Subcutaneous abdominal adipose tissue (tissue), 5 donors: Measurements from ENCODE around the gene GDPD3.
"Not testable (repeated sequence)": the region's sequence is repeated elsewhere in the genome, so short reads cannot be mapped to it uniquely, and the experiment has no call there.

ENCODE experiments used
- H3K27ac ChIP-seq: one replicate; pipeline ENCODE4 v1.7.0; 2013; ENCODE audit warnings: low read depth, mild to moderate bottlenecking, inconsistent platforms, low read length, moderate library complexity
- H3K27me3 ChIP-seq, 5 donors: one replicate each; pipeline ENCODE4 v1.7.0; 2013; ENCODE audit warnings: low read length in 5 of 5, inconsistent platforms in 1 of 5; ENCODE audit not compliant: control insufficient read depth in 5 of 5, insufficient read depth in 4 of 5
- H3K36me3 ChIP-seq, 5 donors: one replicate each; pipeline ENCODE4 v1.7.0; 2013; ENCODE audit warnings: low read length in 5 of 5; ENCODE audit not compliant: control insufficient read depth in 5 of 5, insufficient read depth in 5 of 5
- H3K4me1 ChIP-seq, 5 donors: one replicate each; pipeline ENCODE4 v1.7.0; 2013; ENCODE audit warnings: low read length in 5 of 5, mild to moderate bottlenecking in 3 of 5, moderate library complexity in 1 of 5; ENCODE audit not compliant: control insufficient read depth in 5 of 5, insufficient read depth in 5 of 5
- H3K4me3 ChIP-seq, 5 donors: one replicate each; pipeline ENCODE4 v1.7.0; 2013; ENCODE audit warnings: low read length in 5 of 5, low read depth in 1 of 5
- H3K9ac ChIP-seq, 5 donors: one replicate each; pipeline ENCODE4 v1.7.0; 2013; ENCODE audit warnings: low read length in 5 of 5, mild to moderate bottlenecking in 4 of 5, moderate library complexity in 3 of 5
- H3K9me3 ChIP-seq, 5 donors: one replicate each; pipeline ENCODE4 v1.7.0; 2013; ENCODE audit warnings: low read length in 5 of 5; ENCODE audit not compliant: control insufficient read depth in 5 of 5
- donor health status: healthy.
- donor health status: healthy.
- donor health status: healthy.
- donor health status: healthy.
- donor health status: healthy.

GDPD3 gene

GRCh38 chr16:30124985-30125379, 11.6 kb upstream of the GDPD3 start:
- no peak overlapping the region for H3K4me3 ChIP-seq
- no peak overlapping the region for H3K9ac ChIP-seq
- H3K9me3 ChIP-seq, result no peaks in the 10 kb centered on the region
- no peak overlapping the region for H3K27ac ChIP-seq
- no peaks in the 10 kb centered on the region for H3K27me3 ChIP-seq
- peaks cover 6 to 32% (median 26%) of the 10 kb centered on the region in 5 donors for H3K4me1 ChIP-seq
- H3K36me3 ChIP-seq, result peaks cover 0 to 12% (median 2%) of the 10 kb centered on the region in 5 donors

- Histone ChIP-seq H3K4me1 (peaks cover 6 to 32% (median 26%) of the 10 kb centered on the region in 5 donors), H3K36me3 (peaks cover 6 to 32% (median 24%) of the 10 kb centered on the region in 5 donors), H3K9ac (peak overlapping the region; percentile 73 to 93 (median 88)), H3K27me3 (no peaks in the 10 kb centered on the region), H3K9me3 (no peaks in the 10 kb centered on the region), H3K27ac (peak overlapping the region; percentile 95), H3K4me3 (peak overlapping the region; percentile 61 to 85 (median 82))
Observed at GRCh38 chr16:30122604-30123160, 9.3 kb upstream of the GDPD3 start.

DNA sequence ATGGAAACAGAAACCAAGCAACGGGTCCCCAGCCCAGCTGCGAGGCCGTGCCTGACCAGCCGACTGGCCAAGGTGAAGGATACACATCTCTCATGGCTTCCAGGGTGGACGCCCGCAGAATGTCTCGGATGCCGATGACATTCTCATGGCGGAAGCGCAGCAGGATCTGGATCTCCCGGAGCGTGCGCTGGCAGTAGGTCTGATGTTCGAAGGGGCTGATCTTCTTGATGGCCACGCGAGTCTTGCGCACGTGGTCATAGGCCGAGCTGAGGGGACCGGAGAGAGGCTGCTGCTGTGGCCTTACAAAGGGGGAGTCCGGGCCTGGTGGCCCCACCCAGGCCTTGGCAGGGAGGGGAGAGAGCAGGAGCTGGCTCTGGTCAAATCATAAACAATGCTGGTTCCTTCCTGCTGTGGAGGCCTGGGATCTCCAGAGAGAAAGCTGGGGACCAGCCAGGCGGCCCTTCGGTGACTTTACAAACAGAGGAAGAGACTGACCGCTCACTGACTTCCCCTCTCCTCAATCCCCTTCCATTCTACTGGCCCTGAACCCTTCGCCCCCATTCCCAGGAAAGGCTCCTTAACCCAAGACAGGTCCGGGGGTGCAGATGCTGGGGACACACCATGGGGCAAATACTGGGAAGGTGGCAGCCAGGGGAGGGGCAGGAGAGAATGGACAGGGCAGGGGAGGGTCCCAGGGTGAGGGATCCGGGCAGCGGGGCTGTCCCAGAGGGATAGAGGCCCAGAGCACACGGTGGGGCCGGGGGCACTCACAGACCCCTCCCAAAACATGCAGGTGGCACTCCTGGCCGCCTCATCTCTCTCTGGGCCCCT, 8.6 kb upstream of the GDPD3 start:
- Histone ChIP-seq H3K27me3 (no peaks in the 10 kb centered on the region), H3K36me3 (peaks cover 6 to 39% (median 31%) of the 10 kb centered on the region in 5 donors), H3K4me3 (peak overlapping the region; percentile 67 to 85 (median 82)), H3K9me3 (no peaks in the 10 kb centered on the region), H3K9ac (peak overlapping the region; percentile 73 to 93 (median 88)), H3K27ac (peak overlapping the region; percentile 95), H3K4me1 (peaks cover 6 to 32% (median 26%) of the 10 kb centered on the region in 5 donors)

GRCh38 chr16:30120340-30121105, 7.2 kb upstream of the GDPD3 start:
- Histone ChIP-seq H3K9me3 (no peaks in the 10 kb centered on the region), H3K27ac (no peak overlapping the region), H3K36me3 (peaks cover 6 to 51% (median 43%) of the 10 kb centered on the region in 5 donors), H3K4me1 (peaks cover 6 to 33% (median 27%) of the 10 kb centered on the region in 5 donors), H3K27me3 (no peaks in the 10 kb centered on the region), H3K4me3 (no peak overlapping the region), H3K9ac (no peak overlapping the region)

DNA sequence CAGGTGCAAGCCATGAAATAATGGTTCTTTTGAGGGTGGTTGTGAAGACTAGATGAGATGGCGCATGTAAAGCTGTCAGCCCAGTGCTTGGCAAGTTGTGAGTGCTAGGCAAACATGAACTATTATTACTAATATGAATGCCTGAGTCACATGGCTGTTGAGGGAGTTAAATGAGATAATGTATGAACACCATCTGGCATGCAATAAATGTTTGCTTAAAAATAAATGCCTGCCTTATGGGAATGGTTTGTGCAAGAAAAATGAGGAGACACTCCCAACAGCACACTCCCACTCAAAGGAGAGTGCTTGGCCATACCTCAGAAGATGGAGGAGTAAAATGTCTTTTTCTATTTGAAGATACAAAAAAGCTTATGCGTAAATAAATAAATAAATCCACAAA, 6.1 kb upstream of the GDPD3 start:
- H3K9ac ChIP-seq, result no peak overlapping the region
- peaks cover 6 to 57% (median 49%) of the 10 kb centered on the region in 5 donors for H3K36me3 ChIP-seq
- H3K4me3 ChIP-seq, result no peak overlapping the region
- H3K9me3 ChIP-seq, result no peaks in the 10 kb centered on the region
- H3K27ac ChIP-seq, result no peak overlapping the region
- H3K4me1 ChIP-seq, result peaks cover 6 to 40% (median 36%) of the 10 kb centered on the region in 5 donors
- no peaks in the 10 kb centered on the region for H3K27me3 ChIP-seq

DNA sequence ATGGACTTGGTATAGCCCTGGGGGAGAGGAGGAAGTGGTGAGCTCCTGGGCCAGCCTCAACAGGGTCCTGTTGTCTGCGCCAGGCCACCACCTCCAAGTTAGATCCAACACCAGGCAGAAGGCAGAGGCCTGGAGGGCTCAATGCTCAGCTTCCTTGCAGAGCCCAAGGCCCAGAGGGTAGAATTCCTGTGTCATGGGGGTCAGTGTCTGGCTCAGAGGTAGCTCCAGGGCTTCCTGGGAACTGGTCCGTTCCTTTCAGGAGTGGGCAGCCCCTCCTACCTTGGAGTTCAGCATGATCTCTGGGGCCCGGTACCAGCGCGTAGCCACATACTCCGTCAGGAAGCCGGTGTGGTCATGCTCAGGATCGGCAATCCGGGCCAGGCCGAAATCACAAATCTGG, 4.4 kb upstream of the GDPD3 start:
- H3K4me1 ChIP-seq, result peaks cover 9 to 46% (median 43%) of the 10 kb centered on the region in 5 donors

GRCh38 chr16:30116291-30117207, 3.2 kb upstream of the GDPD3 start:
- no peaks in the 10 kb centered on the region for H3K27me3 ChIP-seq
- H3K4me1 ChIP-seq, result peaks cover 4 to 36% (median 31%) of the 10 kb centered on the region in 5 donors
- H3K9me3 ChIP-seq, result no peaks in the 10 kb centered on the region
- no peak overlapping the region for H3K9ac ChIP-seq
- peaks cover 6 to 81% (median 64%) of the 10 kb centered on the region in 5 donors for H3K36me3 ChIP-seq
- H3K4me3 ChIP-seq, result no peak overlapping the region
- no peak overlapping the region for H3K27ac ChIP-seq

More for the DNA sequence above, 4.4 kb upstream of the GDPD3 start:
- H3K9ac ChIP-seq, result no peak overlapping the region
- no peaks in the 10 kb centered on the region for H3K9me3 ChIP-seq
- peaks cover 6 to 71% (median 60%) of the 10 kb centered on the region in 5 donors for H3K36me3 ChIP-seq
- no peaks in the 10 kb centered on the region for H3K27me3 ChIP-seq
- H3K27ac ChIP-seq, result no peak overlapping the region
- H3K4me3 ChIP-seq, result no peak overlapping the region

GRCh38 chr16:30115238-30115637, 1.9 kb upstream of the GDPD3 start:
- H3K4me3 ChIP-seq, result no peak overlapping the region
- peaks cover 2 to 28% (median 24%) of the 10 kb centered on the region in 5 donors for H3K4me1 ChIP-seq
- no peak overlapping the region for H3K27ac ChIP-seq
- H3K9ac ChIP-seq, result no peak overlapping the region
- H3K27me3 ChIP-seq, result no peaks in the 10 kb centered on the region
- peaks cover 6 to 92% (median 68%) of the 10 kb centered on the region in 5 donors for H3K36me3 ChIP-seq
- no peaks in the 10 kb centered on the region for H3K9me3 ChIP-seq

DNA sequence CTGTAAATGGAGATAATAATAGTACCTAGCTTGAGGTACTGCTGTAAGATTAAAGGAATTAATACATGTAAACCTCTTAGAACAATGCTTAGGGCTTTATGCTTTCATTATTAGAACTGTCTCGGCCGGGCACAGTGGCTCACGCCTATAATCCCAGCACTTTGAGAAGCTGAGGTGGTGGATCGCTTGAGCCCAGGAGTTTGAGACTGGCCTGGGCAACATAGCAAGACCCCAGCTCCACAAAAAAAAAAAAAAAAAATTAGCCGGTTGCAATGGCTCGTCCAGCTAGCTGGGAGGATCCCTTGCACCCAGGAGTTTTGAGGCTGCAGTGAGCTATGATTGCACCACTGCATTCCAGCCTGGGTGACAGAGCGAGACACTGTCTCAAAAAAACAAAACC, 1.5 kb upstream of the GDPD3 start:
- not testable (repeated sequence) for H3K9ac ChIP-seq, H3K4me3 ChIP-seq, H3K27me3 ChIP-seq, H3K9me3 ChIP-seq, H3K27ac ChIP-seq
- Histone ChIP-seq H3K36me3 (peaks cover 6 to 94% (median 66%) of the 10 kb centered on the region in 5 donors), H3K4me1 (peaks cover 2 to 28% (median 24%) of the 10 kb centered on the region in 5 donors)
